ENCODE measurements around the gene VSTM4. TPM values are rescaled to one million over a fixed set of nuclear protein-coding genes. Genes with fewer than 3 reads are reported as not detected.

Gene VSTM4
- total and polyA plus RNA-seq, 8 donors = 0.32 to 2.4 (median 0.57) TPM

DNA sequence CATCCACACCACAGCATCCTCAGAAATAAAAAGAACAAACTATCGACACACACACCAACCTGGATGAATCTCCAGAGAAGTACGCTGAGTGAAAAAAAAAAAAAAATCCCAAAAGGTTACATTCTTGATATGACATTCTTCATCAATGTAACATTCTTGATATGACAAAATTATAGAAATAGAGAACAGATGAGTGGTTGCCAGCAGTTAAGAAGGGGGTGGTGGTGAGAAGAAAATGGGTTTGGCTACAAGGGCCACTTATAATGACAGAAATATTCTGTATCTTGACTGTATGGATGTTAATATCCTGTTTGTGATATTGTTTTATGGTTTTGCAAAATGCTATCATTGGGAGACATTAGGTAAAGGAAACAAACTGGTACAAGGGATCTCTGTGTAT lies 36.9 kb downstream of the VSTM4 start:
- Histone ChIP-seq H3K9me3 (no peaks in the 10 kb centered on the region), H3K4me3 (no peak overlapping the region), H3K27me3 (no peaks in the 10 kb centered on the region), H3K4me1 (no peaks in the 10 kb centered on the region), H3K27ac (no peak overlapping the region), H3K36me3 (no peaks in the 10 kb centered on the region)
- TF ChIP-seq, protein P1, sequence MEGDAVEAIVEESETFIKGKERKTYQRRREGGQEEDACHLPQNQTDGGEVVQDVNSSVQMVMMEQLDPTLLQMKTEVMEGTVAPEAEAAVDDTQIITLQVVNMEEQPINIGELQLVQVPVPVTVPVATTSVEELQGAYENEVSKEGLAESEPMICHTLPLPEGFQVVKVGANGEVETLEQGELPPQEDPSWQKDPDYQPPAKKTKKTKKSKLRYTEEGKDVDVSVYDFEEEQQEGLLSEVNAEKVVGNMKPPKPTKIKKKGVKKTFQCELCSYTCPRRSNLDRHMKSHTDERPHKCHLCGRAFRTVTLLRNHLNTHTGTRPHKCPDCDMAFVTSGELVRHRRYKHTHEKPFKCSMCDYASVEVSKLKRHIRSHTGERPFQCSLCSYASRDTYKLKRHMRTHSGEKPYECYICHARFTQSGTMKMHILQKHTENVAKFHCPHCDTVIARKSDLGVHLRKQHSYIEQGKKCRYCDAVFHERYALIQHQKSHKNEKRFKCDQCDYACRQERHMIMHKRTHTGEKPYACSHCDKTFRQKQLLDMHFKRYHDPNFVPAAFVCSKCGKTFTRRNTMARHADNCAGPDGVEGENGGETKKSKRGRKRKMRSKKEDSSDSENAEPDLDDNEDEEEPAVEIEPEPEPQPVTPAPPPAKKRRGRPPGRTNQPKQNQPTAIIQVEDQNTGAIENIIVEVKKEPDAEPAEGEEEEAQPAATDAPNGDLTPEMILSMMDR (IDR thresholded peaks at IDR 0.05) = no peak
- WGBS, 2 donors = 92 to 95% methylated on average over 2 of the region's 2 CpGs
- DNase-seq = no peak
- no peak for ATAC-seq
- intact Hi-C loops (cut with DNase I) = no loop called here
- FAIRE-seq = no peak

DNA sequence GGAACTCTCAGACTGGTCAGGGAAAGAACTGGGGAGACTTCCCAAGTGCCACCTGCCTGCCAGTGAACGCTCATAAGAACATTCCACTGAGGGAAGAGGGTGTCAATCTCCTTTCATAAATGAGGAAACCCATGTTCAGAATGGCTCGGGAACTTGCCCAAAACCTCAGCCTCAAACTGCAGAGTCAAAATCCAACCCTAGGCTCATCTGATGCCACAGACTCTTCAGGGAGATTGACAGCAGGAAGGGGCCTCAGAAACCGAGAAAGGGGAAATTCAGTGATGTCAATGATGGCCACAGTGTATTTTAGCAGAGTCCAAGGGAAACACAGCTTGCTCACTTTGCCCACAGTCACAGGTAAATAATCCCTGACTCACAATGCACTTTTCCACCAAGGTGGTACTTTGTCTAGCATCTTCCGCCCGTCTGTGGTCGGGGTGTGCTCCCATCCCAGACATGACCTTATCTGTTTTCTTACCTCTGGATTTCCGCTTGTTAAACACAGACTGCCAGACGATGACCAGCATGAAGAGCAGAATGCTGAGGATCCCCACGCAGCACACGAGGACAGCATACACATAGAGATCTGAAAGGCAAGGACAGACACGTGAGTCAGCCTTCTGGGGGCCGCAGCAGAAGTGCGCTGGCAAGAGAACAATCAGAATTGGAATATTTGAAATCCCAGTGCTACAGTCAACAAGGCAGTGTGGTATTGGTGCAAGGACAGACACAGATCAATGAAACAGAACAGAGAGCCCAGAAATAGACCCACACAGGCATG lies 38.4 kb downstream of the VSTM4 start:
- H3K36me3 ChIP-seq = no peaks in the 10 kb centered on the region
- TF ChIP-seq, protein P1 (IDR thresholded peaks at IDR 0.05) = no peak
- WGBS, 2 donors = 31 to 33% methylated on average over 13 of the region's 13 CpGs
- ATAC-seq (peak in 1 of 4 donors; percentile 27), FAIRE-seq (no peak), DNase-seq (peak in 1 of 6 donors; percentile 24)
- H3K27ac ChIP-seq = no peak overlapping the region
- no peaks in the 10 kb centered on the region for H3K9me3 ChIP-seq
- H3K4me3 ChIP-seq = no peak overlapping the region
- intact Hi-C loops (cut with DNase I) = no loop called here
- H3K4me1 ChIP-seq = no peaks in the 10 kb centered on the region
- H3K27me3 ChIP-seq = no peaks in the 10 kb centered on the region

DNA sequence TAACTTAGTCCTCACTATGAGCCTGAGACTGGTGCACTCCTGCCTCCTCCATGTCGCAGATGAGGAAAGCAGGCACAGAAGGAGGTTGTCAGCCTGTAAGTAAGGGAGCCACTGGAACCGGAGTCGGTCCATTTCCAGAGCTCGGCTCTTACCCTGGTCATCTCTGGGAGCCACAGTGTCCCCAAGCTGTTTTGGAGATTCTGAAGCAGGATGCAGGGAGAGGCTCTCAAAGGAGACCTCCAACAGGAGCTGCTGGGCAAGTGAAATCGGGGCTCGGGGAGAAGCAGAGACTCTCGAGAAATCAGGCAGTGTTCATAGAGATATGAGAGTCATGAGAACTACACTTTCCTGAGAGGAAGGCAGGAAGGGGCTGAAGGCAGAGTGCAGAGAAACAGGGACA lies 39.0 kb downstream of the VSTM4 start:
- ATAC-seq = no peak
- Histone ChIP-seq H3K36me3 (no peaks in the 10 kb centered on the region), H3K4me1 (no peaks in the 10 kb centered on the region), H3K27ac (no peak overlapping the region), H3K27me3 (no peaks in the 10 kb centered on the region), H3K4me3 (no peak overlapping the region), H3K9me3 (no peaks in the 10 kb centered on the region)
- TF ChIP-seq, protein P1 (IDR thresholded peaks at IDR 0.05) = no peak
- intact Hi-C loops (cut with DNase I) = no loop called here
- FAIRE-seq = no peak
- 76 to 86% methylated on average over 7 of the region's 7 CpGs for WGBS, 2 donors
- peak in 1 of 6 donors; percentile 15 for DNase-seq

DNA sequence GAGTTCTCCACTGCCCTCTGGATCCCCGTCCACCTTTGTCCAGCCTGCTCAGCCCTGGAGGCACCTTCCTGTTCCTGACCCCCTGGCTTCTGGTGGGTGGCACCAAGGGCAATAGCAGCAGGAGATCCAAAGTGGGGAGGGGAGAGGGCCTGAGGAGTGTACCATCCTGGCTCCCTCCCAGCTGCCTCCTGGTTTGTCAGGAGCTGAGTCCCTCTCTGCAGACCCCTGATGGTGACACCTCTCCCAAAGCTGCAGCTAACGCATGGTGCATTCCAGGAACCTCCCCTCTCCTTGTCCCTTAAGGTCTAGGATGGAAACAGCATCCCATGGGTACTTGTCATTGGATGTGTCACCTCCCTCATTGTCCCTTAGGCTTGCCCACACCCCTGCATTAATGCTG lies 39.6 kb downstream of the VSTM4 start:
- peak in 1 of 6 donors; percentile 35 for DNase-seq
- ATAC-seq = no peak
- no peaks in the 10 kb centered on the region for H3K4me1 ChIP-seq

More for the DNA sequence above, 39.6 kb downstream of the VSTM4 start:
- Histone ChIP-seq H3K27ac (no peak overlapping the region), H3K9me3 (no peaks in the 10 kb centered on the region), H3K27me3 (no peaks in the 10 kb centered on the region), H3K36me3 (no peaks in the 10 kb centered on the region), H3K4me3 (no peak overlapping the region)
- WGBS, 2 donors = 82 to 88% methylated on average over 2 of the region's 2 CpGs
- no peak for FAIRE-seq
- TF ChIP-seq, protein P1 (IDR thresholded peaks at IDR 0.05) = no peak
- intact Hi-C loops (cut with DNase I) = no loop called here
